Measurements from ENCODE around the gene FLNA. TPM values are rescaled to one million over a fixed set of nuclear protein-coding genes. Genes with fewer than 3 reads are reported as not detected.

The FLNA gene
- polyA plus RNA-seq, 3 donors from 2014 or later, result 135 to 1,231 (median 241) TPM

- no peak for DNase-seq
- peak overlapping the region; percentile 82 to 93 (median 88) for H3K27ac Mint-ChIP-seq
- H3K4me1 Mint-ChIP-seq, result peaks cover 33 to 54% of the 10 kb centered on the region in 2 donors
- H3K36me3 Mint-ChIP-seq, result peaks cover 0 to 27% (median 5%) of the 10 kb centered on the region in 3 donors
- peaks cover 0 to 4% (median 0%) of the 10 kb centered on the region in 6 donors for H3K9me3 Mint-ChIP-seq
- H3K4me3 Mint-ChIP-seq, result peak overlapping the region in 3 of 5 donors; percentile 54 to 73 (median 71)
- peaks cover 63 to 64% (median 63%) of the 10 kb centered on the region in 3 donors for H3K27me3 Mint-ChIP-seq (ENCODE audit: low read depth in 3 of 3)
Observed at GRCh38 chrX:154365997-154366665, 8.3 kb downstream of the FLNA start.

GRCh38 chrX:154365052-154365600, 9.3 kb downstream of the FLNA start:
- H3K9me3 Mint-ChIP-seq, result peaks cover 0 to 4% (median 0%) of the 10 kb centered on the region in 6 donors
- H3K27me3 Mint-ChIP-seq (ENCODE audit: low read depth in 3 of 3), result peaks cover 62 to 68% (median 67%) of the 10 kb centered on the region in 3 donors
- DNase-seq, result no peak
- H3K4me3 Mint-ChIP-seq, result peak overlapping the region; percentile 15 to 56 (median 21)
- peak overlapping the region; percentile 70 to 91 (median 84) for H3K27ac Mint-ChIP-seq
- H3K36me3 Mint-ChIP-seq, result peaks cover 0 to 29% (median 8%) of the 10 kb centered on the region in 3 donors
- peaks cover 36 to 58% of the 10 kb centered on the region in 2 donors for H3K4me1 Mint-ChIP-seq

GRCh38 chrX:154363706-154364439, 10.6 kb downstream of the FLNA start:
- Mint-ChIP-seq H3K4me3 (peak overlapping the region in 2 of 5 donors; percentile 18 to 50), H3K4me1 (peaks cover 32 to 54% of the 10 kb centered on the region in 2 donors), H3K36me3 (peaks cover 0 to 24% (median 4%) of the 10 kb centered on the region in 3 donors), H3K27me3 (ENCODE audit: low read depth in 3 of 3) (peaks cover 58 to 64% (median 60%) of the 10 kb centered on the region in 3 donors), H3K27ac (peak overlapping the region in 5 of 6 donors; percentile 59 to 91 (median 82)), H3K9me3 (peaks cover 0 to 4% (median 0%) of the 10 kb centered on the region in 6 donors)
- no peak for DNase-seq

GRCh38 chrX:154362085-154362742, 12.2 kb downstream of the FLNA start:
- Mint-ChIP-seq H3K36me3 (peaks cover 3 to 34% (median 4%) of the 10 kb centered on the region in 3 donors), H3K9me3 (peaks cover 0 to 3% (median 0%) of the 10 kb centered on the region in 6 donors), H3K4me1 (peaks cover 34 to 53% of the 10 kb centered on the region in 2 donors), H3K4me3 (no peak overlapping the region), H3K27ac (peak overlapping the region; percentile 62 to 96 (median 86)), H3K27me3 (ENCODE audit: low read depth in 3 of 3) (peaks cover 56 to 66% (median 62%) of the 10 kb centered on the region in 3 donors)
- no peak for DNase-seq

- Mint-ChIP-seq H3K9me3 (no peaks in the 10 kb centered on the region), H3K27ac (peak overlapping the region; percentile 68 to 96 (median 84)), H3K36me3 (peaks cover 3 to 27% (median 4%) of the 10 kb centered on the region in 3 donors), H3K27me3 (ENCODE audit: low read depth in 3 of 3) (peaks cover 52 to 66% (median 57%) of the 10 kb centered on the region in 3 donors), H3K4me1 (peaks cover 34 to 55% of the 10 kb centered on the region in 2 donors), H3K4me3 (peak overlapping the region in 1 of 5 donors; percentile 29)
- no peak for DNase-seq
Observed at GRCh38 chrX:154360155-154360713, 14.2 kb downstream of the FLNA start.

- peak overlapping the region in 4 of 6 donors; percentile 4 to 62 (median 18) for H3K27ac Mint-ChIP-seq
- peaks cover 47 to 63% (median 54%) of the 10 kb centered on the region in 3 donors for H3K27me3 Mint-ChIP-seq (ENCODE audit: low read depth in 3 of 3)
- peak in 1 of 3 donors; percentile 2 for DNase-seq
- no peaks in the 10 kb centered on the region for H3K9me3 Mint-ChIP-seq
- H3K4me1 Mint-ChIP-seq, result peaks cover 34 to 53% of the 10 kb centered on the region in 2 donors
- H3K4me3 Mint-ChIP-seq, result no peak overlapping the region
- H3K36me3 Mint-ChIP-seq, result peaks cover 3 to 24% (median 4%) of the 10 kb centered on the region in 3 donors
Observed at GRCh38 chrX:154359362-154360154, 14.9 kb downstream of the FLNA start.

GRCh38 chrX:154358829-154359228, 15.6 kb downstream of the FLNA start:
- Mint-ChIP-seq H3K27me3 (ENCODE audit: low read depth in 3 of 3) (peaks cover 43 to 55% (median 50%) of the 10 kb centered on the region in 3 donors), H3K9me3 (no peaks in the 10 kb centered on the region), H3K36me3 (peaks cover 3 to 25% (median 4%) of the 10 kb centered on the region in 3 donors), H3K27ac (peak overlapping the region; percentile 73 to 82 (median 77)), H3K4me1 (peaks cover 34 to 55% of the 10 kb centered on the region in 2 donors), H3K4me3 (peak overlapping the region in 2 of 5 donors; percentile 33 to 45)
- peak in 1 of 3 donors; percentile 0 for DNase-seq

- DNase-seq, result no peak
- peaks cover 41 to 60% (median 53%) of the 10 kb centered on the region in 3 donors for H3K27me3 Mint-ChIP-seq (ENCODE audit: low read depth in 3 of 3)
- no peaks in the 10 kb centered on the region for H3K9me3 Mint-ChIP-seq
- H3K36me3 Mint-ChIP-seq, result peaks cover 3 to 24% (median 4%) of the 10 kb centered on the region in 3 donors
- H3K27ac Mint-ChIP-seq, result peak overlapping the region in 5 of 6 donors; percentile 40 to 78 (median 77)
- peaks cover 34 to 61% of the 10 kb centered on the region in 2 donors for H3K4me1 Mint-ChIP-seq
- H3K4me3 Mint-ChIP-seq, result no peak overlapping the region
Observed at GRCh38 chrX:154358011-154358410, 16.4 kb downstream of the FLNA start.

GRCh38 chrX:154357205-154357604, 17.2 kb downstream of the FLNA start:
- peaks cover 40 to 63% (median 56%) of the 10 kb centered on the region in 3 donors for H3K27me3 Mint-ChIP-seq (ENCODE audit: low read depth in 3 of 3)
- DNase-seq, result peak in 1 of 3 donors; percentile 7
- H3K36me3 Mint-ChIP-seq, result peaks cover 3 to 20% (median 4%) of the 10 kb centered on the region in 3 donors
- peak overlapping the region in 1 of 5 donors; percentile 41 for H3K4me3 Mint-ChIP-seq
- peaks cover 36 to 66% of the 10 kb centered on the region in 2 donors for H3K4me1 Mint-ChIP-seq
- H3K27ac Mint-ChIP-seq, result peak overlapping the region; percentile 44 to 76 (median 62)
- no peaks in the 10 kb centered on the region for H3K9me3 Mint-ChIP-seq

GRCh38 chrX:154356596-154356995, 17.8 kb downstream of the FLNA start:
- H3K36me3 Mint-ChIP-seq, result peaks cover 3 to 23% (median 4%) of the 10 kb centered on the region in 3 donors
- H3K27me3 Mint-ChIP-seq (ENCODE audit: low read depth in 3 of 3), result peaks cover 44 to 68% (median 61%) of the 10 kb centered on the region in 3 donors
- no peaks in the 10 kb centered on the region for H3K9me3 Mint-ChIP-seq
- DNase-seq, result peak in 1 of 3 donors; percentile 1
- H3K4me3 Mint-ChIP-seq, result peak overlapping the region in 2 of 5 donors; percentile 29 to 49
- peaks cover 41 to 71% of the 10 kb centered on the region in 2 donors for H3K4me1 Mint-ChIP-seq
- H3K27ac Mint-ChIP-seq, result peak overlapping the region; percentile 14 to 93 (median 76)

- Mint-ChIP-seq H3K4me3 (no peak overlapping the region), H3K27ac (peak overlapping the region; percentile 55 to 93 (median 76)), H3K9me3 (no peaks in the 10 kb centered on the region), H3K4me1 (peaks cover 41 to 72% of the 10 kb centered on the region in 2 donors), H3K36me3 (peaks cover under 1 to 19% (median 3%) of the 10 kb centered on the region in 3 donors), H3K27me3 (ENCODE audit: low read depth in 3 of 3) (peaks cover 42 to 66% (median 61%) of the 10 kb centered on the region in 3 donors)
- DNase-seq, result peak in 1 of 3 donors; percentile 27
Observed at GRCh38 chrX:154355776-154356140, 18.7 kb downstream of the FLNA start.
